ENCODE measurements around the gene LTO1.

LTO1 gene

GRCh38 chr11:69656536-69657455 is 18.4 kb downstream of the LTO1 start:
- DNase-seq = no peak

DNA sequence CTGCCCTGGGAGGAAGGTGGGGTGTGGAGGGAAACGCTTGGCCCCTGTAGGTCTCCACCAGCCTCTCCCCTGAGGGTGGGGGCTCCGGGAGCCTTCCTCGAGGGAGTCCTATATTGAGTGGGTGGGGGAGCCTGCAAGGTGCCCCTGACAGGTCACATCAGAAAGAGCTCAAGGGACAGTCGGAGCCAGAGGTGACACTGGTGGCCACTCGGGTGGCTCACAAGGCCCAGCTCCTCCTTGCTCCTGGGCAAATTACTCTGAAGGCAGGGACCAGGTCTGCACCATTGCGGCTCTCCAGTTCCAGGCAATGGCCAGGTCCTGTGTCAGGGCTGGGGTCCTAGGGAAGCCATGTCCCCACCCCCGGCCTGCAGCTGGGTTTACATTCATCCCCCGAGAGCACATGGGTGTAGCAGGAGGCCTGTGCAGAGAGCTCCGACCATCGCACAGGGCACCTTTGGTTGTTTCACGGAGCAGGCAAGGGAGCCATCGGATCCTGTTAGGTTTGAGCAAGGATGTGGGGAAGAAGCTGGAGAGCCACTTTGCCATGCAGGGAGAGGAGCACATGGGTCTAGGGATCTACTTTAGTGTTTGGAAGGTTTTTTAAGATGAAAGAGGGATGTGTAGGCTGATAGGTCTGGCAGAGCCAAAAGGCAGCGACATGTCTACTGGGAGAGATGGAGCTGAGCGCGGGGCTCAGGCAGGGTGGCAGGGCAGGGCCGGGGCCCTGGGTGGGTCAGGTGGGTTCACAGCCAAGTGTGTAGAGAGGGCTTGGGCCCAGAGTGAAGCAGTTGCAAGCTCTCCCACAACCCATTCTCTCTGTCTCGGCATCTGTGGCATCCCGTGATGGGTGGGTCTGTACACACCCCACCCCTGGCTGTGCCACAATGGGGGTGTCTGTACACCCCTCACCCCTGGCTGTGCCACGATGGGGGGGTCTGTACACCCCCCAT is 19.4 kb downstream of the LTO1 start:
- DNase-seq = no peak

DNA sequence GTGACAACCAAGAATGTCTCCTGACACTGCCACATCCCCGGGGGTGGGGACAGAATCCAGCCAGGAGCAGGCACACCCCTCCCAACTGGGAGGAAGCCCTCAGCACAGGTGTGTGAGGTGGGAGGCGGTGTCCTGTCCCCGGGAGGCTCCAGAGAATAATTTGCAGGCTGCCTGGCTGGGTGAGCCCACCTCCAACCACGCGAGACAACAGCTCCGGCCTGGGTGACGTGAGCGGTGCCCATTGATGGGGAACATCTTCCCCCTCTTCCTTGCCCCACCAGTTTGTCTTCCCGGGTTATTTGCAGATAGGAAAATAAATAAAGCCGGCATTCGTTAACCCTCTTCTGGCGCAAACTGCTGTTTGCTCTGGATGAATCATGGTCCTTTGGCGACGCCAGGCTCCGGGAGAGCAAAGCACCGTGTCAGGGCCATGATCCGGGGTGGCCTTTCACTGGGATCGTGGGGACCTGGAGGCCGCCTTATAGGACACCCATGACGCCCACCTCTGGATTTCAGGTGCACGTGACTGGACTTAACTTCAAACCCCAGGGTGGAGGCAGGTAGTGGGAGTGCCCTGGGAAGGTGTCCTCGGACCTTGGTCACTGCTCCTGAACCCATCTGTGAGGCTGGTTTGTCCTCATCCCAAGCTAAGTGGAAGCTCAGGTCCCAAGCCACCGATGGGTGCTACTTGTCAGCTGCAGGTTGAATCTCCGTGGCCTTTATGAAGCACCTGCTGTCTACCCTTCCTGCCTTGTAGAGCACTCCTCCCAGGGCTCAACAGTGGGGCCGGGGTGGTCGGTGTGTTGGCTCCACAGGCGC is 20.3 kb downstream of the LTO1 start:
- DNase-seq = no peak

- DNase-seq = no peak
These were observed 21.0 kb downstream of the LTO1 start for GRCh38 chr11:69654001-69654659.

- DNase-seq = no peak
These were observed 21.7 kb downstream of the LTO1 start for GRCh38 chr11:69653406-69653960.

- no peak for DNase-seq
These were observed 22.2 kb downstream of the LTO1 start for GRCh38 chr11:69652999-69653398.

- no peak for DNase-seq
These were observed 23.1 kb downstream of the LTO1 start for GRCh38 chr11:69651834-69652620.

GRCh38 chr11:69650832-69651344 is 24.3 kb downstream of the LTO1 start:
- no peak for DNase-seq

DNA sequence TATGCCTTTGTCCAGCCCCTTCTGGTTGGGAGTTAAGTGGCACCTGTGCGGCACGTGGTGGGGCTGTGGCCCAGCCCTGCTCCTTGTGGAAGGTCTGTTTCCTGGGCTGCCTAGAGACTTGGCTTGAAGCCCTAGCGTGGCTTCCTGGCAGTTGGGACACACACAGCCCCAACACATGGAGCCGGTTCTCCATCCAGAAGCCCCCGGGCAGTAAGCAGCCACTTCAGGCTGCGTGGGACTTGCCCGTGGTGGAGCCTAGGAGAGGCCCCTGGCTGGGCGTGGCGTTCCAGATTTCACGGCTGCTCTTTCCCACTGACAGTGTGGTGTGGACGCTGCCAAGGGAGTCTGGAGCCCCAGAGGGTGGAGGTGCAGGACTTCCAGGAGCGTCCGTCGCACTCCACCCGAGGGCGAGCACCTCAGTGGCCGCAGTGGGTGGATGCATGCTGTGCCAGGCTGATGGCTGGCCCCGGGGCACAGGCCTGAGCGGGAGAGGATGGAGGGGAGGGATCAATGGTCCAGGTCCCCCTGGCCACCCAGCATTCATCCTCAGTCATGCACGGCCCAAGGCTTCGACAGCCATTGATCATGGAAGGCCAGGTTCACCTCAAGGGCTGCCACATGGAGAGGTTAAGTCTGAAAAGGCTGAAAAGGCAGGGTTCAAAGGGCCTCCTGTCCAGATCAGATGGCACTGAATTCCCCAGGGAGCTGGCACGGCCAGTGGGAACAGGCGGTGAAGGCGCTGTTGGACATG is 24.9 kb downstream of the LTO1 start:
- no peak for DNase-seq

- no peak for DNase-seq
These were observed 25.6 kb downstream of the LTO1 start for GRCh38 chr11:69649576-69649900.

GRCh38 chr11:69648679-69649575 is 26.2 kb downstream of the LTO1 start:
- no peak for DNase-seq

DNA sequence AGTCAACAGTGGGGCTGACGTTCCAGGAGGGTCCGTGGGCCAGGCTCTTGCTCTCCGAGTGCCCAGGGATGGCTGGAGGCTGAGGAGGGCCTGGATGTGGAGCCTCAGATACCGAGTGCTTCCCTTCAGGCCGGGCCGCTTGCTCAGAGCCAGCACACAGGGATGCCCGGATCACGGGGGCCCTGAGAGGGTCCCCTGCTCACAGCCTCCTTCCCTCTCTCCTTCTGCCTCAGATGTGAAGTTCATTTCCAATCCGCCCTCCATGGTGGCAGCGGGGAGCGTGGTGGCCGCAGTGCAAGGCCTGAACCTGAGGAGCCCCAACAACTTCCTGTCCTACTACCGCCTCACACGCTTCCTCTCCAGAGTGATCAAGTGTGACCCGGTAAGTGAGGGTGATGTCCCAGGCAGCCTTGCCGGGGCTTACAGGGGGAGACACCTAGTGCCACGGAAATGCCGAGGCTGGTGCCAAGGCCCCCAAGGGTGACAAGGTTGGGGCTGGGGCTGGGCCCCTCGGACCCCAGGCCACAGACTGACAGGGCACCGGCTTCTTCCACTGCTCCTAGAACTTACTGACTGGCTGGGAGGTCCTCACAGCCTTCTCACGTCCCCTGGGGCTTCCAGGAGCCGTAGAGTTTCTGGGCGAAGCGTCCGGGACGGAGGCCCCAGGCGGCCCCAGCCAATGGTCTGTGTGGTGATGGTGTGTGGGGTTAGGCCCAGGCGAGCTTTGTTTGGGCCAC is 27.2 kb downstream of the LTO1 start:
- no peak for DNase-seq

DNA sequence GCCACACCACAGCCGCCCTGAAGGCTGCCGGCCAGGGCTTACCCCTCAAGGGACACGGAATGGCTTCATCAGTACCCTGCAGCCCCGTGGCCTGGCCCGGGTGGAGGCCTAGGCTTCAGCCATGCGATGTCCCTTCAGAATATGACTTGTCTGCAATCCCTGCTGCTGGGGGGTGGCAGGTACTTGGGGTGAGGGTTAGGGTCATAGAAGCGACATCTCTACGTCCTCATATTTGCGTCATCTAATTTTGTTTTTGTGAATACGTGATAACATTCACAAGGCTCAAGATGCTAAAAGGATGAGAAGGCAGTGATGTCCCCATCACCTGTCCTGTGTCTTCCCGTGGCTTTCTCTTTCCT is 27.8 kb downstream of the LTO1 start:
- DNase-seq = no peak

DNA sequence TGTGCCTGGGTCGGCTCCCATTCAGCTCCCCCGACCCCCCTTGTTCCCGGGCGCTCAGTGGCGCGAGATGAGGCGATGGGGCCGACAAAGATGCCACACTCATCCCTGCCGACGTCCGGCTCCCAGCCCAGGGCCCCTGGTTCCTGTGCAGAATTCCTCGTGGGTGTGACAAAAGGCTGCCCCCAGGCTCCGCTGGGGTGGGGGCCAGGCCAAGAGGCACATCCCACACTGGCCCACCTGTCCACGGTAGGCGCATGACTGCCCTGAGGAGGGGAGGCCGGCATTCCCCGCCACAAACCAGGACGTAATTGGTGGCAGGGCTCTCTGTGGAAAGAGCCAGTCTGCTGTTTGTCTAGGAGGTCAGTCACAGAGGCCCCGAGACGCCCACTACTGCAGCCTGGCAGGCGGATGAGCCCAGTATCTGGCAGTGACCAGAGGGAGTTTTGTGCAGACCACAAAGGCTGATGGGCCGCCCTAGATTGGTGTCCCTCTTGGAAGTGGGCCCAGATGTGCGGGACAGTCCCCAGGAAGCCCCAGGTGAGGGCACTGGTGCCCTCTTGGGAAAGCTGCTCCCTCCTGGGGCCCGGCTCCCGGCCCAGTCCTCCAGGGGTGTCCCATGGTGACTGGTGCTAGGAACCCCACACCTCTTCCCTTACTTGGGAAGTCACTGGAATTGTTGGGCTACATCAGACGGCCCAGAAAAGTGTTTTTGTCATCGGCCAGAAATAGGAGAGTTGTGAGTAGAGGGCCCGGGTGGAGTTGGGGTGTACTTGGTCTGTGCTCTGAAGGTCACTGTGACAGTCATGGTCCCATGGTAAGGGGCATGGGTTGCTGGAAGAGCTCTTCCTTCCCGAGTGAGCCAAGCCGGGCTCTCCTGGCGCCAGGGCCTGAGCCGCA is 28.4 kb downstream of the LTO1 start:
- DNase-seq = no peak

- DNase-seq = no peak
These were observed 29.2 kb downstream of the LTO1 start for GRCh38 chr11:69645801-69646492.

DNA sequence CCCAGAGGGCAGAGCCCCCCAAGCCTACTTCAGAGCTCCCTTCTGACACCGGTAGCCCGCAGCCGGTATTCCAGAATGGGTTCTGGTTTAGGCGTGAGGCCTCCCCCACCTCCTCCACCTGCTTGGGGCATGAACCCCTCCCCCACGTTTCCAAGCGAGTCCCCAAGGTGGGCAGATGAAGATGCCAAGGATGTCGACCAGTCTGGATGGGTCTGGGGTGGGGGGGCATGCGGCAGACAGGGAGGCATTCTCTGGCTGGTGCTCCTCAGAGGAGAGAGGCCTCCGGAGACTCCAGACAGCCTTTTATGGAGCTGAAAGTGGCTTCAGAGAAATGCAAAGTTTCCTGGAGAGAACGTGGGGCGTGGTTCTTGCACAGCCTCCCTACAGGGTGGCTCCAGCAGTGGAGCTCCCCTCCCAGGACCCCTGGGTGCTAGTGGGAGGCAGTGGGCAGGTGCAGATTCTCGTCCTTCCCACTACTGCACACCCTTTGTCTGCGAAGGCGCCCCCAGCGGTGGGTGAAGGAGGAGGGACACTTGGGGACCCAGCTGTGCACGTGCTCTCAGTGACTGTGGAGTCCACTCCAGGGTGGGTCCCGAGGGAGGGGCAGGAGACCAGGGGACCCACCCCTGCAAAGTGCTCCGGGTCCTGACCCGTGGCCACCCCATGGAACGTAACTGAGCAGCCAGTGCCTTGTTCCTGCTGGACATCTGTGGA is 30.0 kb downstream of the LTO1 start:
- DNase-seq = no peak

All from NCI-H2171 (cell line).